DMS114 treated with DMSO at 0.1 percent for 48 hours (cell line): ENCODE results near the gene MAP4K1.
"Not testable (repeated sequence)": the region's sequence is repeated elsewhere in the genome, so short reads cannot be mapped to it uniquely, and the experiment has no call there.

Experiments
- DNase-seq: peaks from one replicate; lab custom pipeline; 2025; ENCODE audit not compliant: unreplicated experiment; lab: John Stamatoyannopoulos, UW

MAP4K1 gene

GRCh38 chr19:38579304-38579703 is 38.4 kb downstream of the MAP4K1 start:
- DNase-seq: not testable (repeated sequence)

GRCh38 chr19:38577826-38578225 is 39.9 kb downstream of the MAP4K1 start:
- no peak for DNase-seq

GRCh38 chr19:38571682-38572081 is 46.1 kb downstream of the MAP4K1 start:
- no peak for DNase-seq

- DNase-seq: no peak
These were observed 48.3 kb downstream of the MAP4K1 start for GRCh38 chr19:38569368-38569983.

- DNase-seq: no peak
These were observed 52.1 kb downstream of the MAP4K1 start for GRCh38 chr19:38565691-38566105.

GRCh38 chr19:38564981-38565690 is 52.6 kb downstream of the MAP4K1 start:
- no peak for DNase-seq

GRCh38 chr19:38563475-38563874 is 54.3 kb downstream of the MAP4K1 start:
- DNase-seq: no peak

- no peak for DNase-seq
These were observed 55.7 kb downstream of the MAP4K1 start for GRCh38 chr19:38562096-38562495.

- no peak for DNase-seq
These were observed 56.1 kb downstream of the MAP4K1 start for GRCh38 chr19:38561658-38562057.

- DNase-seq: no peak
These were observed 56.6 kb downstream of the MAP4K1 start for GRCh38 chr19:38561053-38561606.

GRCh38 chr19:38559428-38560401 is 58.0 kb downstream of the MAP4K1 start:
- DNase-seq: no peak

- not testable (repeated sequence) for DNase-seq
These were observed 58.8 kb downstream of the MAP4K1 start for GRCh38 chr19:38558933-38559332.

GRCh38 chr19:38557205-38557799 is 60.5 kb downstream of the MAP4K1 start:
- DNase-seq: no peak

GRCh38 chr19:38556521-38557174 is 61.1 kb downstream of the MAP4K1 start:
- no peak for DNase-seq

- no peak for DNase-seq
These were observed 62.6 kb downstream of the MAP4K1 start for GRCh38 chr19:38555200-38555599.

GRCh38 chr19:38554676-38555141 is 63.0 kb downstream of the MAP4K1 start:
- no peak for DNase-seq

GRCh38 chr19:38553239-38553638 is 64.5 kb downstream of the MAP4K1 start:
- not testable (repeated sequence) for DNase-seq

GRCh38 chr19:38551450-38551813 is 66.3 kb downstream of the MAP4K1 start:
- no peak for DNase-seq

GRCh38 chr19:38550376-38550775 is 67.4 kb downstream of the MAP4K1 start:
- DNase-seq: no peak

GRCh38 chr19:38549942-38550341 is 67.8 kb downstream of the MAP4K1 start:
- no peak for DNase-seq
